Fibroblast of upper back skin (primary cell): Measurements from ENCODE around the gene CD247.

Experiments
- DNase-seq: peaks from one replicate; pipeline ENCODE4 v3.0.0-alpha.2; 2013

CD247 gene

DNA sequence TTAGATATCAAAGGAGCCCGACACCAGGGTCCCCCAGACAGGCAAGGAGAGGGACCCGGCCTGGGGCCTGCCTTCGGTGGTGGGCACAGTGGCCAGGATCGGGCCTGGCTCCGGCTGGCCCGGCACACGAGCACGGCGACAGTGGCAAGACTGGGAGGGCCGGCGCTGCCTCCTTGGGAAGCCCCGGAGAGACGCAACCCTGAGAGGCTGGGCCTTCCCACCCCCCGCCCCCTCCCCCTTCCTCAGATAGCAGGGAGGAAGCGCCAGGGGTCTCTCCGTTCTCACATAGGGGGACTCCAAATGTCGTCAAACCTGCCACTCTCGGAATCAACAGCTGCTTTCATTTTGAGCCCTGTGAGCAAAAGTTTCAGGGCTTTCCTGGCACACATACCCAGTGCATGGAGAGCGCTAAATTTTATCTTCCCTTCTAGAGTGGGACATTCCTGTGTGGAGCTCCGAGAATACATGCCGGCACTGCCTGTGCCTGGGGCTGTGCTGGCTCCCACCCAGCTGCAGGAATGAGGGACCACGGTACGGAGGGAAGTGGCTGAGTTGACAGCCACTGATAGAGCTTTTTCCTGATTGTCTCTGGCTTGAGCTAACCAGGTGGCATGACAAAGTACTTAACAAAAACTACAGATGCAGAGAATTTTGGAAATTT is 62.4 kb downstream of the CD247 start:
- no peak for DNase-seq

DNA sequence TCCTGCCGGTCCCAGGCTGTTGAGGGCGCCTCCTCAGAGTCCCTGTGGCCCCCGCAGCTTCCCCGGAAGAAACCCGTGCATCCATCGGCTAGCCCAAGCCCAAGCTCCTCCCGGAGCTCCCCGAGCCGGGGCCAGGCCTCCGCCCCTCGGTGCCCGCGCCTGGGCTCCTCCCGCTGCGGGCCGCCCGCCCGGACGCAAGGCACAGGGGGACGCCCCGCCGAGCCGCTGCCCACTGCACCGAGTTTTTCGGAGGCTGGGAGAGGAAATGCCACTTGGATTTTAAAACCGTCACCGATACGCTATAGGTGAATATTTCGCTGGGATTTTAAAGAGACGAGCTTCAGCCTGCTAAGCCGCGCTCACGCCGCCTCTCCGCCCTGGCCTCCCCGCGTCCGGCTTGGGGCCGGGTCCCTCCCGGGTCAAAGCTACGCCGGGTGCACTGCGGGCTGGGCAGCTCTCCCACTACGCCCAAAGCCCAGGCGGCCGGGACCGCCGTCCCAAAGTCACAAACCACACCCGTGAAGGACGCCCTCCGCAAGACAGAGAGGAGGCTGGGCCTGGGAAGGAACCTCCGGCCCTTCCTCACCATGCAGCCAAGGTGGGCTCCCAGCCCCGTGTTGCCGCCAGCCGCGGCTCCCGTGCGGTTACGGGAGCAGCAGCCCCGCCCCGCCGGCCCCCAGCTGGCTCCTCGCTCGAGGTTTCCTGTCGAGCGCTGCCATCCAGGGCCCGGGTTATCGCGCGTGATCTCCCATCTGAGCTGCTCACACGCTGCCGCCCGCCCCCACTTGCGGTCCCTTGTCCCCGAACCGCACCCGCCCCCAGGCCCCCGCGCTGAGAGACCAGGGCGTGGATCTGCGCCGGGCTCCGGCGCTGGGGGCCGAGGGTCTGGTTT is 63.2 kb downstream of the CD247 start:
- DNase-seq = peak; percentile 26

DNA sequence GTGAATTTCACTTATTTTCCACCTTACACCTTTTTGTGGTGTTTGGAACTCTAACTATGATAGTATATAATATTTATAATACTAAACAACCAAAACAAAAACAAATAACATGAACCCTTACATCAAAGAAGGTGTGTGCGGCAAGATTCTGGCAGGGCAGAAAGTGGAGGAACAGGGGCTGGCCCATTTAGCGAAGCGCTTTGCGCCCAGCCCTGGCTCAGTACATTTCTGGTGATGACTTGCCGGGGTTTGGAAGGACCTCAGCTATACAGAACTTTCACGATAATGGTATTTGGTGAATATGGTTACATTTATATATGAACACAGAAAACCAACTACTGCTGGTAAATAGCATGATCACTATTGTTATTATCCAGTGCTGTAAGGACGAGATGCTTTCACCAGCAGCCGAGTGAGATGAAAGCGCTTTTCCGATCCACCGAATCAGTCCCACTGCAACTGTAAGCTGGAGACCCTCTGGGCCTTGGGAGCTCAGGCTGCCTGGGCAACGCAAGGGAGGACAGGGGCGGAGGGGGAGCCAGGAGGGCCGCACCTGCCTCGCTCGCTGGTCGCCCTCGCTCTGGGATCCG is 63.9 kb downstream of the CD247 start:
- no peak for DNase-seq

DNA sequence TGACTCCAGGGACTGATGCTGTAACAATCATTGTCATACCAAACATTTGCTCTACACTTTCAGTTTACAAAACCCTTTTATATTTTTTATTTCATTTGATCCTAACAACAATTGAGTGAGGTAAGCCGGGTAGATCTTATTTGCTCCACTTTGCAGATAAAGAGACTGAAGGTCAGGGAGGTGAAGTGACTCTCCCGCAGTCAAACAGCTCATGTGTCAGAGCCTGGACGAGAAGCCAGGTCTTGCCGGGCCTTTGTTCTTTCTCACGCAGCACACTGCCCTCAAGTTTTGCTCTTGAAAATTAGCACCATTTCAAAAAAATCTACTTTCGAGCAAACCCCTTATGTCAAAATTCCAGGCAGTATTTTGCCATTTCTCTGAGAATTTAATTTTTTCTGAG is 65.2 kb downstream of the CD247 start:
- DNase-seq = no peak

DNA sequence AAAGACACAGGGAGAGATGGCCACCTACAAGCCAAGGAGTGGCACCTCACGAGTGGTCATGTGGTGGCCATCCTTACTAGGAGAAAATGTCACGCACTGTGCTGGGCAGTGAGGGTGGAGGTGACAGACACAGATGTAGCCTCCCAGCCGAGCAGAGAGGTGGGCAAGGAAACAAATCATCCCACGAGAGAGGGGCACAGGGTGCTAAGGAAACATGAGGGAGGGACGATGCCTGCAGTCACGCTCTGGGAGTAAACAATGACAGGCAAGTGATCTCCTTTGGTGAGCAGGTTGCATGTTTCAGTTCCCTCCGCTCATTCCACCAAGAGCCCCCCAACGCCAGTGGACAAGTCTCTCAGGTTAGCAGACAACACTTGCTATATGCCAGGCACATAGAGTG is 65.8 kb downstream of the CD247 start:
- no peak for DNase-seq

DNA sequence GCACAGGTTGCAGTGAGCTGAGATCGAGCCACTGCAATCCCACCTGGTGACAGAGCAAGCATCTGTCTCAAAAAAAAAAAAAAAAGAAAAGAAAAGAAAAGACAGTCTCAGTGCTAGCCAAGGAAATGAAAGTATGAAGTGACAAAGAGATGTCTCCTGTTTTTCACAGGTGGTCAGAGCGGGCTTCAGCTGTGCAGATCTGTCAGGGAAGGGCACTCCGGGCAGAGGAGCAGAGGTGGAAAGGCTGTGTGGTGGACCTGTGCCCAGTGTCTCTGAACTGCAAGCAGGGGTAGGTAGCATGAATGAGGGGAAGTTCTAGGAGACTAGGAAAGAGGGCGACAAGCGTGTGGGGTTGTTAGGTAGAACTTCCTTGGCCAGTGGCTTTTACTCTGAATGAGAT is 67.5 kb downstream of the CD247 start:
- DNase-seq = no peak

DNA sequence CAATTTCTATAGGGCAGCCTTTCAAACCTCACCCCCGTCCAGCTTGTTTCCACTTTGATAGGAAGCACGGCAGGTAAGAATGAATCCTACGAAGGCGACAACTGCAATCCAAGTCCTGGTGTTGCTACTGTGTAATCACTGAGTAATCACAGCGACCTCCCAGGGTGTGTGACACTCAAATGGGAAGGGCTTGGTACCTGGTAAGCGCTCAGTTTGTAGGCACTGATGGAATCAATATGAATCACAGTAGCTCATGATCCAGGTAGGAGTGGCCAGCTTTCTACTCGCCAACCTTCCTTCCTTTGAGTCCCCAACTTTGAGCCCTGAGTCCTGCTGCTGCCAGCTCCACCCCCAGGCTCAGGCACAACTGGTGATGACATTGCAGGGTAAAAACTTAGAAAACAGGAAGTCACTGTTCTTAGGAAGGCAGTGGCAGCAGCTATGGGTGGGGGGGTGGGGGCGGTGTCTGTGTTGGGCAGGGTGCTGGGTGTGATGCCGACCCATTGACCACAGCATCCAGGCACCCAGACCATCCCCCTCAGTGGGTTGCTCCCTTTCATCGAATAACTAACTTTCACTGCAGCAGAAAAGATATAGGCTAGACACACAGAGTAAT is 70.7 kb downstream of the CD247 start:
- no peak for DNase-seq

DNA sequence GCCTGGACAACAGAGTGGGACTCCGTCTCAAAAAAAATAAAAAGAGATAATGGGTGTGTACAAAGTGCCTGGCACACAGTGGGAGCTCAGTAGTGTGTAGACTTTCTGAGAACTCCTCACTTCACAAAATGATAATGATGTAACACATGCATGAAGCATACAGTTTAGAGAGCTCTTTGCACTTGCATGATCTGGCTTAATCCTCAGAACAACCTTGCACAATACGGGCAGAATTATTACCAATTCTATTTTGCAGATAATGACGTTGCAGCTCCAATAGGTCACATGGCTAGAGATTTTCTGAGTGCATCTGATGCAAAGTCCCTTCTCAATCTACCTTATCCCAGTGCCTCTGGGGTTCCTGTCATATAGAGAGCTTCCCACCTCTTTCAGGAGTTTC is 71.4 kb downstream of the CD247 start:
- no peak for DNase-seq

DNA sequence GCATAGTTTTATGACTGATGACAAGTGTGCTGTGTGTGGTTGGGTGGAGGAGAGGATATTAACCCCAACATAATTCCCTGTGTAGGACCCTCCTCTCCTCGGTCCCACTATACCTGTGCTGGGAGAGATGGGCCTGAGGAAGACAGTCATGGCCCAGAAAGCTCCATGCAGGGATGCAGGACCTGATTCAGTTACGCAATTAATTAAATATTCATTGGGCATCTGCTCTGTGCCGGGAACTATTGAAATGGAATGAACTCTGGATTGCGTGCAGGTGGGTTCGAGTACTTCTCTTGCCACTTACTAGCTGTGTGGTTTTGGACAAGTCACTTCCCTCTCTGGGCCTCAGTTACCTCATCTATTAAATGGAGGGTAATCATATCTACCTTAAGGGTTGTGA is 74.6 kb downstream of the CD247 start:
- no peak for DNase-seq

DNA sequence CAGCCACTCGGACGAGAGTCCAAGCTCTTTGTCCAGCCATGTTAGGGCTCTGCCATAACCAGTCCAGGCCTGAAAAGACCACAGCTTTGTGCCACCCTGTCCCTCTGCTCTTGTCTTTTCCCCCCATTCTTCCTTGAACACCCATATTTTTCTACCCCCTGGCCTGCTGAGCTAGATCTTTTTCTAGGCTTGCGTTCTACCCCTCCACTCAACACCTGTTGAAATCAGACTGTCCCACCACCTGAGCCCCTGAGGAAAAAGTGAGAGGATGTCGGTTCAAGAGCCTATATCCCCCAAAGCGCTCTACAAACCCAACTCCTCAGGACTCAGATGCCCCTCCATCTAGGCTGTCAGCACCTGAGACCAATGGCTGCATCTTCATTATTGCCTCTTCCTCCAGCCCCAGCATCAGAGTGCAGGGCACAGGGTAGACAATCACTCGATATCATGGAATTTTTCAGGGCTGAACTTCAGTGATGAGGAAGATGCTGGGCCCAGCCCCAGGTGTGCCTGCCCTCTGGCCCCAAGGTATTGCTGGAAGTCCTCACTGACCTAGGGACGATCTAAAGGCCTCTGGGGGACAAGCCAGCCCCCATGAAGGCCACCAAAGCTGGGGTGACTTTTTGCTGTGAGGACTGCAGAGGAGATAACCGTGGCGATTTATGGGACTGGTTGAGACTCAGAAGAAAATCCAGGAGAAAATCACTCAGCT is 75.3 kb downstream of the CD247 start:
- DNase-seq = no peak

DNA sequence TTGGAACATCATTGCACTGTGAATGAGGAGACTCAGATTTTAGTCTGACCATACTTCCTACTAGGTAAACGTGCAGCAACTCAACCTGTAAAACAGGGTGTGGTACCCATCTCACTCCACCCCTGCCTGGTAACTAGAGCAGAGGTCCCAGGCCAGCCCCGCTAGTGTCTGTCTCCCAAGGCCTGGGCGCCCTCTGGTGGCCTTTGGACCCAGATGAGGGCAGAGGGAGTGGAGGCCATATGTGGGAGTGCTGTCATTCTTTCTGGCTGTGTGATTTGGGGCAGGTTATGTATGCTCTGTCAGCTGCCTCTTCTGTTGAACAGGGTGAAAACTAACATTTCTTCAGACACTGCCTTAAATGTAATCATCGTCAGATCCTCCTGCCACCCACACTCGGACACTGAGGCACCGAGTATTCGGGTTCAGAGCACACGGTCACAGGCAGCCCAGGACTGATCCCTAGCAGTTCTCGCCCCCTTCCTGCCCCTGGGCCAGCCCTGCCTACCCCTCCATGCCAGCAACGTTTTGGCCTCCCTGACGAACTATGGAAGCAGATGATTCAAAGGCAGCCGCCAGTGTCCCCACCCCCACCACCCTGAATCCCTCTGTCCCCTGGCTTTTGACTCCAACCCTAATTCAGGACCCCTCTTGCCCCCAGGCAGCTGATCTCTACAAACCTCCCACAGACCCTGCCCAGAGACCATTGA is 76.0 kb downstream of the CD247 start:
- peak; percentile 69 for DNase-seq

DNA sequence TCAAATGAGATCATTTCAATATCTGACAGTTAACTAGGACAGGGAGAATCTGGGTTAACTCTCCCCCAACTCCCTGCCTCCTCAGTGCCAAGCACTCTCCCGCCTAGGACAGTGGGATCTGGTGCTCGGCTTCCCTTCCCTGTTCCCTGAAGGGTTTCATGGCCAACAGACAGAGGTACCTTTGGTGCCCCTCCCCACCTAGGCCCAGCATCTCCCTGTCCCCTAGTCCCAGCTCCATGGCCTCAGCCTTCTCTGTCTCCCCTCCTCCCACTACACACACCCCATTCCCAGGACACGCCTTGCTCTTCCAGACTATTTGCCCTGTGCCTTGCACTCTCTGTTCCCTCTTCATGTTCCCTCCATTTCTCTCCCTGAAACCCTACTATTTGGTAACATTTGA is 77.1 kb downstream of the CD247 start:
- DNase-seq = no peak

DNA sequence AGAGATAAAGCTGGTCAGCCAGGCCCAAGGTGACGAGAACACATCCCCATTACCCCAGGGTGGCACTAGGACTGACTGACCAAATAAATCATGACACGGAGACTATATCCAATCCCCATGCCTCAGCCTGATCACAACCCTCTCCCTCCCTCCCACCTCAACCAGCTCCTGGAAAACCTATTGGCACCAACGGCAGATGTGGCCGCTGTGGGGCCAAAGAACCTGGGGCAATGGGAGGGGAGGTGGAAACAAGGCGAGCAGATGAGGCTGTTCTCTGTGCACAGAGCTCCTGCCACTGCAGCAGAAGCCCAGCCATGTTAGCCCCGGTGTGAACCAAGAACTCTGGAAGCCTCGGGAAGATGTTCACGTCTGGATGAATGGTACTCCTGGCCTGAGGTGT is 77.6 kb downstream of the CD247 start:
- DNase-seq = no peak

DNA sequence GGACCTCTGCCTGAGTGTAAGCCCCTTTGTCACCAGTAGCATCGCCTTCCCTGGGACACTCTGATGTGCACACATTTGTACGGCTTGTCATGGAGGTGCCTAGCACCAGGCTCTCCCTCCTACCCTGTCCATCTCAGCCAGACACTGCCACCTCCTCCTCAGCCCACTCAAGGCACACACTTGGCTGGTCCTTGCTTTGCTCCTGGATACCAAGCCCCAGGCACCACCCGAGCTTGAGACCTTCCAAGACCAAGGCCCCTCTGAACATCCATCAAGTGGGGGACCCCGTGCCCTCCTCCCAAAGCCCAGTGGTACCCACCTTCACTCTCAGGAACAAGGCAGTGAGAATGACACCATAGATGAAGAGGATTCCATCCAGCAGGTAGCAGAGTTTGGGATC is 78.0 kb downstream of the CD247 start:
- no peak for DNase-seq

DNA sequence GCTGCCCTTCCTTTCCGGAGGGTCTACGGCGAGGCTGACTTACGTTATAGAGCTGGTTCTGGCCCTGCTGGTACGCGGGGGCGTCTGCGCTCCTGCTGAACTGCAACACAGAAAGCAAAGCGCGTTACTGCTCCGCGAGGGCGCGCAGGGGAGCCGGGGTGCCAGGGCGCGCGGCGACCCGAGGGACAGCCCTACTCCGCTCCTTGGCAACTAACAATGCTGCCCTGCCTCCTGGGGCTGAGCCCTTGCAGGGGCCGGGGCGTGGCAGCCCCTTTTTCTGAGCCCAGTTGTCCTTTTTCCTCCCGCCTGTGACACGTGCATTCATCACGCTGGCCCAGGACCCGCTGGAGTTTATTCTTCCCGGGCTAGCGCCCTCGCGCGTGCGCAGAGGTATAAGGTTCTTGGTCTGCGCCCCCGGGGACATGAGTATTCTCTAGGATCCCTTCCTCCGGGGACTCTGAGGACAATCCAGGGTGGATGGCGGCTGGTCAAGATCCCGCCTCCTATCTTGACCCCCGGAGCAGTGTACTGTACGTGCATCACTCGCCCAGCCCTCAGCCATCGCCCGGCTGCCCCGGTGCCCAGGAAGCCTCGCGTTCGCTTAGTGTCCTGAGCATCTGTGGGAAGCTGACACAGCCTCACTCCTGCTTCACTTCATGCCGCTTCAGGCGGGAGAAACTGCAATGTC is 78.9 kb downstream of the CD247 start:
- peak; percentile 26 for DNase-seq

DNA sequence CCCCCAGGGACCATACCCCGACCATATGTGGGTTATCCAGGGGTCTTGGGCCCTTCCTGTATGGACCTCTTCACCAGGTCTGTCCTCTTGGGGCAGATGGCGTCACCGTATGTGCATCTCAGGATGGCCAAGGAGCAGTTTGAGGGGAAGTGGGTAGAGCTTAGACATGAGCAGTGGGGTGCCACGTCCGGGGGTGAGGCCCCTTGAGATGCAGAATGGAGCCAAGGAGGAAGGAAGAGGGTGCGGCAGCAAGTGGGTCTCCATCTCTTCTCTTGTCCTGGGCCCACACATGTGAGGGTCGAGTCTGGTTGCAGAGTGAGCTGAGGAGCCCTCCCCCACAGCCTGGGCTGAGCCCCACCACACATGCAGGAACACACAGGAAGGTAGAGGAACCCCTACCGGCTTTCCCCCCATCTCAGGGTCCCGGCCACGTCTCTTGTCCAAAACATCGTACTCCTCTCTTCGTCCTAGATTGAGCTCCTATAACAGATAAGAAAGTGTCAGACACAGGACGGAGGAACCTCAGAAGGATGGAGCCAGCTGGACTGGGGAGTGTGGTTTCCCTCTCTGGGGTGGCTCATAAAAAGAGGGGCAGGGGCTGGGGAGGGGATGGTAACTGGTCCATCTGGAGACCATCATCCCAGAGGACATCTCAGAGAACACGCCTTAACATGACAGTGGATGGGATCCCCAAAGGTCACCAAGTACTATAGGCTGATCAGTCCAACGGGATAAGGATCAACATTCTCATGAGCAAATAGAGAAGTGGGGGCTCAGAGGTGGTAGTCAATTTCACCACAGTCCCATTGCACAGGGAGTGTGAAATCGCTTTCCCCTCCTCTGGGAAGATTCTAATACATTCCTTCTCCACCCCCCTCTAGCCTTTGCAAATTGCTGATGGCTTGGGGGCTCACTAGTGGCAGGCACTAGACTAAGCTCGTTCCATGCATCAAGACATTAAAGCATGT is 79.9 kb downstream of the CD247 start:
- no peak for DNase-seq

DNA sequence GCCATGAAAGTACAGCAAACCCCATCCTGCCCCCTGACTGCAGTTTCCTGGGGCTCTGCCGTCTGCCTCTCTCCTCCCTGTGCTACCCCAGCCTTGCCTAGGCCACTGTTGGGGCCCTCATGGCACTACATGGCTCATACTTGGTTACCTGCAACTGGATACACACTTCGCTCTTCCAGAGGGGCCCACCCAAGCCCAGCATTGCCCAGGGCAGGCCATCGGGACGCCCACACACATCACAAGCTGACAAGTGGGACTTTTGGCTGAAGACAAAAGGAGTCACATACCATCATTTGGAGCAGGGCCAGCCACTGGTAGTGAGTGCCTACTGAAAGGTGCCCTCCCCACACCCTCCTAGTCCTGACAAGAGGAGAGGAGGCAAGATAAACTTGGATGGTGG is 82.8 kb downstream of the CD247 start:
- no peak for DNase-seq

DNA sequence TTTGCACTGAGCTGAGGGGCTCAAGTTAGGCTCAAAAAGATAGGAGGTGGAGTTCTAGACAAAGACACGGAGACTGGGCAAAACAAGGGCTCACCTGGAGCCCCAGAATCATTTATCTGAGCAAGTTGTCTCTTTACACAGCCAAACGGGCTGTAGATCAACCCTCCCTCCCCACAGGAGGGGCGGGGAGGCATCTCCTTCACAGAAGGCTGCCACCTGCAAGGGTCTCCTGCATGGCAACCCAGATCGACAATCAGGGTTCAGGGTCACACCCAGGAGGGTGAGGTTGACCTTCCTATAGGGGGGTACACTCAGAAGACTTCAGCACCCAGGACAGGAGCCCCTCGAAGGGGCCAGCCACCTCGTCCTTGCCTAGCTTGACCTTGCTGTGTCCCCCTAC is 84.0 kb downstream of the CD247 start:
- no peak for DNase-seq

DNA sequence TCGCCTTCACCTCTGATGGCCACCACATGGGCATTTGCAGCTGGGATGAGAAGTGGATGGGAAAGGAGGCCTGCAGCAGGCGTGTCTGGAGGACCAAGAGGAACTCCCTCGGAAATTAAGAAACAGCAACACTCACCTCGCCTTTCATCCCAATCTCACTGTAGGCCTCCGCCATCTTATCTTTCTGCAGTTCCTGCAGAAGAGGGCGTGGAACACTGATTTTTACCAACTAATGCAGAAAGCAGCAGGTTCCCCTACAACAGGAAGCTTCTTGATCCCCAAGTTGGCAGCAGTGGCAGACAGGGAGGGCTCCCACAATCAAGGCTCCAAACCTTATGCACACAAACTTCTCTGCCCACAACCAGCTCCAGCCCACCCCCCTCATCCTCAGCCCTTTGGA is 84.4 kb downstream of the CD247 start:
- DNase-seq = no peak

DNA sequence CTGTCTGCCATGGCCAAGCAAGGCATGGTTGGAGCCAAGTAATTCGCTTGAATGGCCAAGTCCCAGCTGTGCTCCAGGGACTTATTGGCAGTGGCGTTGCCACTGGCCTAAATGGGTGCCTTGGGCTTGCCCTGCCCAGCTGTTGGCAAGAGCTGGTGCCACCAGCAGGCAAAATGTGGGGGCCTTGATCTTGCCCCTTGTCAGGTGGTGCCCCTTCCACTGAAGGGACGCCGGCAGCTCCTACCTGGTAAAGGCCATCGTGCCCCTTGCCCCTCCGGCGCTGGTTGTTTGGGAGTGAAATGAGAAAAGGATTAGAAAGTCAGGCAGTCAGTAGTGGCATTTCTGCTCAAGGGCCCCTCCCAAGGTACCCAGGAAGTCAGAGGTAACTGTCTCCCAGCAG is 85.5 kb downstream of the CD247 start:
- DNase-seq = no peak
